ENCODE data around the gene CDC42BPA.
A peak's percentile ranks its signal among the peaks of the same experiment; 100 is the strongest.
"Not testable (repeated sequence)": the region's sequence is repeated elsewhere in the genome, so short reads cannot be mapped to it uniquely, and the experiment has no call there.

The CDC42BPA gene

DNA sequence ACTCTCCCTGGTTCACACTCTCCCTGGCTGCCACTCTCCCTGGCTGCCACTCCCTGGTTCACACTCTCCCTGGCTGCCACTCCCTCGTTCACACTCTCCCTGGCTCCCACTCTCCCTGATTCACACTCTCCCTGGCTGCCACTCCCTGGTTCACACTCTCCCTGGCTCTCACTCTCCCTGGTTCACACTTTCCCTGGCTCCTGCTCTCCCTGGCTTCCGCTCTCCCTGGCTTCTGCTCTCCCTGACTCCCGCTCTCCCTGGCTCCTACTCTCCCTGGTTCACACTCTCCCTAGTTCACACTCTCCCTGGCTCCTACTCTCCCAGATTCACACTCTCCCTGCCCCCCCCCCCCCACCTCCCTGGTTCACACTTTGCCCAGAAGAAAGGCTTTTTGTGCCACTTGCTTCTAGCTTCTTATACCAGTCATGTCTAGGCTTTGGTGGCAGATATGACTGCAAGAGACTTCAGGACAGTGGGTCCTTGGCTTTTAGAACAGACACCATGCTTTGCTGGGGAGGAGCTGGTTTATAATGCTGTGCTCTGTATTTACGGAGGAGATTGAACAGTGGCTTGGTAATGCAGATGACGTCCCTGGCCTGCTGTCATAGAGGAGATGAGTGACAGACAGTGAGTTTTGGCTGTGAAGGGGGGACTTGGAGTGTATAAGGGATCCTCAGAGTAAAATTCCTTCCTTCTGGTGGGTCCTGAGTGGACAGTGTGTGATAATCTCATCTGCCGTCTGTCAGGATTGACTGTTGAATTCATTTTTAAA is 361.2 kb downstream of the CDC42BPA start:
- no peak for DNase-seq

DNA sequence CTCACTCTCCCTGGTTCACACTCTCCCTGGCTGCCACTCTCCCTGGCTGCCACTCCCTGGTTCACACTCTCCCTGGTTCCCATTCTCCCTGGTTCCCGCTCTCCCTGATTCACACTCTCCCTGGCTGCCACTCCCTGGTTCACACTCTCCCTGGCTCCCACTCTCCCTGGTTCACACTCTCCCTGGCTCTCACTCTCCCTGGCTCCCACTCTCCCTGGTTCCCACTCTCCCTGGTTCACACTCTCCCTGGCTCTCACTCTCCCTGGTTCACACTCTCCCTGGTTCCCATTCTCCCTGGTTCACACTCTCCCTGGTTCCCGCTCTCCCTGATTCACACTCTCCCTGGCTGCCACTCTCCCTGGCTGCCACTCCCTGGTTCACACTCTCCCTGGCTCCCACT is 362.4 kb downstream of the CDC42BPA start:
- DNase-seq, result not testable (repeated sequence)

DNA sequence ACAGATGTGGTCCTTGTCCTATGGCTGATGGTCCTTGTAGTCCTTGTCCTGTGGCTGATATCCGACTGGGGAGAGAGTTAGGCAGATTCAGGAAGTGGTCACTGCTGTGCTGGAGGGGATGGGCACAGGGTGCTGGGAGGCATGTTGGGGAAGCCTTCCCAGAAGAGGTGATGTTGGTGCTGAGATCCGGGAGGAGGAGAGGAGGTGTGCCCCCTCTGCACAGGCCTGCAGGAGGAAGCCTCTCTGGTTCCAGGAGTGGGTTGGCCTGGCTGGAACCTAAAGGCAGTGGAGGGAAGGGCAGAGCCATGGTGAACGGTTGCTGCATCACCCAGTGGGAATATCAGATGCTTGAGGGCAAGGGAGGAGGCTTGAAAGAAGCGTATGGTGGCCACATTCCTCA is 363.5 kb downstream of the CDC42BPA start:
- no peak for DNase-seq

DNA sequence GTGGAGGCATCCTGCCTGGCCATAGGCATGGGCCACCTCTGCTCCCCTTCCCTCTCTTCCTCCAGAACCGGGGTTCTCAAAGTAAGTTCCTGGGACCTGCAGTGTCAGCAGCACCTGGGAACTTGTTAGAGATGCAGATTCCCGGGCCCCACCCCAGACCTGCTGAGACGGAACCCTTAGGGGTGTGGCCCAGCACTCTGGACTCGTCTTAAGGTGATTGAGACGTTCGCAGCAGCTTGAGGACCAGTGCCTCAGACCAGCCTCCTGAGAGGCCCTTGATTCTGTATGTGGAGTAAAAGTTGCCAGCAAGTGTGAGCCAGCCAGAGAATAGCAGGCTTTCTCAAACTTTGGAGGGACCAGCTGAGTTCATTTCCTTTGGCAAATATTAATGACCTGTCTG is 364.0 kb downstream of the CDC42BPA start:
- no peak for DNase-seq

DNA sequence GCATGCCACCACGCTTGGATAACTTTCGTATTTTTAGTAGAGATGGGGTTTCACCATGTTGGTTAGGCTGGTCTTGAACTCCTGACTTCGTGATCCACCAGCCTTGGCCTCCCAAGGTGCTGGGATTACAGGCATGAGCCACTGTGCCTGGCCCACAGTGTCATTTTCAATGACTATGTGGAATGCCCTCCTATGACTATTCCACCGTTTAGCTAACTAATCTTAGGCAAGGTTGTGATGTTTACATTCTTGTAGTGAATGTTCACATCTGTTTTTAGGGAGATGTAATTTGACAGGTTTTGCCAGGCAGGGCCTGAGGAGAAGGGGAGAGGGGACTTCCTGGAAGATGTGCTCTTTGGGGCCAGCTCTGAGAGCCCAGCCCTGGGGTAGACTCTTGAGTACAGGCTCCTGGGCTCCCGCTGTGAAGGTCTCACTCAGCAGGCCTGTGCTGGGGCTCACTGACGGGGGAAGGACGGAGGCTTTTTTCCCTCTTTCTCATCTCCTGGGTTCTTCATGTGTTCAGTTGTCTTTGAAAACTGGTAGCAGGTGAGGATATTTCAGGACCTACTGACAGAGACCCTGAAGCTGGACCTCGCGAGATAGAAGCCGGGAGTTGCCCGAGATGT is 365.0 kb downstream of the CDC42BPA start:
- no peak for DNase-seq

DNA sequence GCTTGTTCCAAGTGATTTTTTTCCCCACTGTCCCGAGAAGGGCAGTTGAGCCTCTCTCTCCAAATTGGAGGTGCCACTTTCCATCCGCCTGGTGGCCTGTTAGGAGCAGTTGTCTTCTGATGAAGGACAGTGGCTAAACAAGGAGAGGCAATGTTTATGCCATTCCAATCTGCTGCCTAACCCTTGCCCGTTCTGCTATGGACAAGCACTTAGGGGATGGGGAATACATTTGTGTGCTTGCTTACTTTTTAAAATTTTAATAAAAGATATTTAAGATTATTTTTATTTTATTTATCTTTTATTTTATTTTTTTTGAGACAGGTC is 366.2 kb downstream of the CDC42BPA start:
- no peak for DNase-seq

DNA sequence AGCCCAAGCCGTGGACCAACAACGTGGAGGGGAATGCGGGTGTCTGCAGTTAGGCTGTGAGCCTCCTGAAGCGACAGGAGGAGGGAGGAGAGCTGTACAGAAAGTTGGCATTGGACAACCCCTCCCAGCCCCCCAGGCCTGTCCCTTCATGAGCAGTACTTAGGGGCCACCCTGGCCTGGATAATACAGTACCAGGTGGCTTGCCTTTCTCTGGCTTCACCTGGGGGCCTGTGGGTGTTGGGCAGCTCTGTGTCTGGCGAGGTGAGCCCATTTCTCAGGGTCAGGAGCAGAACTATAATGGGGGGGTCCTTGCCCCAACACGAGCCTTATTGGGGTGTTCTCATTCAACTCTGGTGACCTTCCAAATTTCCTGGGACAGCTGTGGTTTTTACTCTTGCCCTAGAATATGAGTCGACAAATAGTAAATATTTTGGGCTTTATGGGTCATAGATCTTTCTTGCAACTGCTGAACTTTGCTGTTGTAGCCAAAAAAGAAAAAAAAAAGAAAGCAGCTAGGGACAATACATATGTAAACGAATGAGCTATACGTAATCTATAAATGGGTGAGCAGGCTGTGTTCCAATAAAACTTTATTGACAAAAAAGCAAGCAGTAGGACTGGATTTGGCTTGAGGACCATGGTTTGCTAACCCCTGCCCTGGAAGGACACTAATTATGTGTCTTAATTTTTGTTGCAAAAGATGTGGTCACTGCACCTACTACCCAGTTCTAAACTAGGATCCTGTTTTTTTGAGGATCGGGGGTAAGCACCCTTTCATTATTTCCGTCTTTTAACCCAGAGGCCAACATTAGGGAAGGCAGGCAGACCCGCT is 366.8 kb downstream of the CDC42BPA start:
- no peak for DNase-seq

DNA sequence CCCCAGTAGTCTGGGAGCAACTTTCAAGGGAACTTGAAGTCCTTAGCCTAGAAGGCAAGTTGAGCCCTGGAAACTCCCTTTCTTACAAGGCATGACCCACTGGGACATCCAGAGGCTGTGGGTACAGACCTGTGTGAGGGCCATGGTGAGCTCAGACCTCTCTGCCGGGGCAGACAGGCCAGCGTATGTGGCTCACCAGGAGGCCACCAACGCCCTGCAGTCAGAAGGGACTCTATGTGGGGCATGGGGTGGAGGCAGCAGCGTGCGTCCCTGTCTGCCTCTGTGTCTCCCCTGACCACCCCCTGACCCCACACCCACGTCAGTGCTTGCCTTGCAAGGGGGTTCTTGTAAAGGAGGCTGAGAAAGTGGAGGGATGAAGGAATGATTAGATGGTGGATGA is 367.4 kb downstream of the CDC42BPA start:
- no peak for DNase-seq

DNA sequence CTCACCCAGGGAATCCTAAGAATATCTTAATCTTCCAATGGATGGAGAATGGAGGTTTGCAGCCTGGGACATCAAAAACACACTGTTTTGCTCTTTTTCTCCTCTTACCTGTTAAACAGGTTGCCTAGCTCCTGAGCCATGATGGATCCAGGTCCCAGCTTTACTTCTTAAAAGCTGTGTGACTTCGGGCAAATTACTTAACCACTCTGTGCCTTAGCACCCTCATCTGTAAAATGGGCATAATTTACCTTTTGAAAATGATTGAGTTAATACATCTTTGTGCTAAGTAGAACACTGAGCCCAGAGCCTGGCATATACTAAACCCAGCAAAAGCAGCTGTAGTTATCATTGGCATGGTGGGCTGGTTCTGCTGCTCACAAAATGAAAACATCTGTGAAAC is 368.0 kb downstream of the CDC42BPA start:
- DNase-seq, result no peak

DNA sequence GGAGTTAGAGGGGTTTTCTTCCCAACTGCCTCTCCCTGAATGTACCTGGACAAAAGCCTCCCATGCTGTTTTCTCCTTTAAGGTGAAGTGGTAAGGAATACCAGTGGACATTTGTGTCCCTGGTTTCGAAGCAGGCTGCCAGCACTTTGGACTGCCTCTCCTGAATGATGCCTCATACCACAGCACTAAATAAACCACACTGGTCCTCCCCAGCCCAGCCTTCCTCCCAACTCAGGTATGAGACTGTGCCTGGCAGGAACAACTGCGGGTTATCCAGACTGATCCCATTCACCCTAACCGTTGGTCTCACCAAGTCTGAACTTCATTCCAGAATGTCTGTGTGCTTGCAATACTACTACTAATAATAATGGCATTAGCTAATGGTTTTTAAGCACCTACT is 368.9 kb downstream of the CDC42BPA start:
- DNase-seq, result no peak

DNA sequence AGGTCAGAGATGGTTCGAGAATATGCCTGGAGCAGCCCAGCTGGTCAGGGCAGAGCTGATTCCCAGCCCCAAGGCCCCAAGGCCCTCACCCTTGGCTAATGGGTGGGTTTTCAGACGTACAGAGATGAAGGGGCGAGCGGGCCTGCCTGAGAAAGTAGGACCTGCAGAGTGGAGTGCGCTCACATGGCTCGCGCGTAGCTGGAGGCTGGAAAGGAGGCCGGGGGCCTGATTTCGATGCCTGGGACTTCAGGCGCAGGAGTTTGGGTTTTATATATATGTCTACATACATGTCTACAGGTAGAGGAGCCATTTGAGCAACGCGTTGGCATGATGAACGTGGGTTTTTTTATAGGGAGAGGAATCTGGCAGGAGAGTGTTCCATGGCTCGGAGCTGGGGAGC is 369.3 kb downstream of the CDC42BPA start:
- no peak for DNase-seq

DNA sequence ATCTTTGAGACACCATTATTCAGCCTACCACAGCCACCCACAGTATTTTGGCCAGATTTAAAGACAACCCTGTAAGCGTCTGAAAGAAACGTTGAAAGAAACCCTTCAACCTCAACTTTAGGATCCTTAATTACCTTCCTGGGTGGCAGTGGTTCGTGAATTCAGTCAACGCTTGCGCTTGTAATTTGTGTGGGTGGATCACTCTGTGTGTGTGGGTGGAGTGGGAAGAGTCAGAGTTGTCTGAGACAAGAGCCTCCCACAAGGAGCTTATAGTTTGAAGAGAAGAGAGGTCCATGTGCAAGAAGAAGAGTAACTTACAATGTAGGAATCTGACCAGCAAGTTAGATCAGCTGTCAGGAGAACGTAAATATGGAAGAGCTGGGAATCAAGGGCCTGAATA is 369.8 kb downstream of the CDC42BPA start:
- no peak for DNase-seq

DNA sequence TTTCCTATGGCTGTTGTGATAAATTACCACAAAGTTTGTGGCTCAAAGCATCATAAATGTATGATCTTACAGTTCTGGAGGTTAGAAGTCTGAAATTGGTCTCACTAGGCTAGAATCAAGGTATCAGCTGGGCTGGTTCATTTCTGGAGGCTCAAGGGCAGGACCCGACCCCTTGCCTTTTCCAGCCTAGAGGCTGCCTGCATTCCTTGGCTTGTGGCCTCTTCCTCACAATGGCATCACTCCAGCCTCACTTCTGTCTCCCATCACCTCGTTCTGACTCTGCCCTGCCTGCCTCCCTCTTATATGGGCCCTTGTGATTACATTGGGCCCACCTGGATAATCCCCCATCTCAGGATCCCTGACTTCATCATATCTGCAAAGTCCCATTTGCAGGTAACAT is 370.2 kb downstream of the CDC42BPA start:
- DNase-seq, result no peak

DNA sequence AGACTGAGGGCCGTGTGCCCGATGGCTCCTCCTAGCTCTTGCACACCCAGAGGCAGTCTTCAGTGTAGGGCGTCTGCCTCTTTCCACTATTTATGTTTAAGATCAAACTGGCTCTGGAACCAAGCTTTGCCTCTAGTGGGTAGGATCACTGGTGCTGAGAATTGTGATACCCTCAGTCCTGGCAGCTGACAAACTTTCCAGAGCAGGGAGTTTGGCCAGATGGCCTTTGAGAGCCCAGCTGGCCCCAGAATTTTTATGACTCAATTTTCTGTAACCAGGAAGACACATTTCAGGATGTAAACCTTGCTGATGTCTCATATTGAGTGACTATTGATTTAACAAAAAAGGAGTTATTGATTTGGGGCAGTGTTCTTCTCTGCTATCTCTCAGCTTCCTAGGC is 371.5 kb downstream of the CDC42BPA start:
- no peak for DNase-seq

DNA sequence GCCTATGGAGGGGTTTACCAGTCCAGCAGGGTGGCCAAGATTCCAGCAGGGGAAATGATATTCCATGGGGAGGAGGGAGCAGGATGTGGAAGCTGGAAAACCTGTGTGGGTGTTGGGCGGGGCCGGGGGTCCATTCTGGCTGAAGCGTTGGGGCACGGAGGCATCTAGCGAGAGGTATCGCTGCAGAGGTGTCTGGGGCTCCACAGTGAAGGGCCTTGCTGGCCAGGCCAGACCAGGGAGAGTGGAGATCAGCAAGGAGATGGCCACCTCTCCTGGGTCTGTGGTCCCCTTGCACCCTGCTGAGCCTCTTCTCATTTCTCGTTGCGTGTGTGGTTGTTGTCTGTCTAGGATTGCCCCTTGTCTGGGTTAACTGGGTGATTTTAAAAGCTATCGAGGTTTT is 372.0 kb downstream of the CDC42BPA start:
- no peak for DNase-seq

DNA sequence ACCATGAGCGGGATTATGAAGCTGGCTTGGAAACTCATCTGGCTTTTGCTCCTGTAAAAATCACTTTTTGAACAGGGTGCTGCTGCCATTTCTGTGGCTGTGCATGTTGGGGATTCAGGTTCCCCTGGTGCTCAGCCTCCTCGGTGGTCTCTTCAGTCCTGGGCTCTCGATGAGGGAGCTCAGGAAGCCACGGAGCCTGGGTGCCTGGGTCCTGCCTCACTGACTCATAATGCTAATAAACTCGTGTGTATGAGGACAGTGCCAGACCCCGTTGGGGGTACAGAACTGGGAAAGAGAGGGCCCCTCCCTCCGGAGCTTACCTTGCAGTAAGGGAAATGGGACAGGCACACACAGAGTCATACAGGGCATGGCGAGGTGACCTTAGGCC is 372.4 kb downstream of the CDC42BPA start:
- DNase-seq, result no peak

DNA sequence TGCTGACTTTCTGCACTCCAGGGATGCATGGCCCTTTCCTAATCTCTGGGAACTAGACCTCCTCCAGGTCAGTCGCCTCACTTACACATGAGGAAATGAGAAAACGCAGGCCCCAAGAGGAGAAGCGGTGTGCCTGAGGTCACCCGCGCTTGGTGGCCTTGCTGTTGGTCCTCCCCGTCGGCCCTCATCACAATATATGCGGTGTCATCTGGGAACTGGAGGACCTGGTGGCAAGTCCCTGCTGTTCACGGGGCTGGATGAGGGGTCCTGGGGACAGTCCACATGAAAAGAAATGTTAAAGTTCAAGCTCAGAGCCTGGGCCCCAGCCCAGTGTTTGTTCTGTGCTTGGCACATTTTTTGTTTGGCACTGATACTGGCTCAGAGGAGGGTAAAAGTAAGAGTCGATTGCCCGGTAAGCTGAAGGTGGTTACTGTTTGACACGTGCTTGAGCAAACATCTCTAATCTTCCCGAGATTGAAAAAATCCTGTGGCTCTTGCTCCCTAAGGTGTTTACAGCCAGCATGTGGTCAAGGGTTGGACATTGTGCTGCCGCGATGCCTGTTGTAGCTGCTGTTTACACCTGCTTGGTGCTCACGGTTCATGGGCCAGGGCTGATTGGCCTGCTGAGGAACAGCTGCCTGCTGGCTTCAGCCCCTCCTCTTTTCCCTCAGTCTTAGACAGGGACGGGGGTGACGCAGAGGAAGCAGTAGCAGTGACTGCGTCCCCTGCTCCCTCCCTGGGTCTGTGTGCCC is 373.0 kb downstream of the CDC42BPA start:
- DNase-seq, result no peak

DNA sequence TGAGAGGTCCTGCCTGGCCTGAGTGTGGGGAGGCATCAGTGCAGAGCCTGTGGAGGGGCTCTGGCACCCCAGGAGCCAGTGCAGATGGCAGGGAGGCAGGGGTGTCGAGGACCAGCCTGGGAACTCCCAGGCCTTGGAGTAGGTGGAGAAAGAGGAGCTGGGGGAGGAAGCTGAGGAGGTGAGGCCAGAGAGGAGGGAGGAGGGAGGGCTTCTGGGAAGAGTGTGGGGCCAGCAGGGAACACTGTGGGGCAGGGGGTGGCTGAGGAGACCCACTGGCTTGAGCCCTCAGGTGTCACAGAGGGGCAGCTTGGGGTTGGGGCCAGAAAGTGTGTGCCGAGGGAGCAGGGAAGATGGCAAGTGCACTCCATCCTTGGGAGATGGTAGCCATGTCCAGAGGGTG is 374.4 kb downstream of the CDC42BPA start:
- DNase-seq, result no peak

DNA sequence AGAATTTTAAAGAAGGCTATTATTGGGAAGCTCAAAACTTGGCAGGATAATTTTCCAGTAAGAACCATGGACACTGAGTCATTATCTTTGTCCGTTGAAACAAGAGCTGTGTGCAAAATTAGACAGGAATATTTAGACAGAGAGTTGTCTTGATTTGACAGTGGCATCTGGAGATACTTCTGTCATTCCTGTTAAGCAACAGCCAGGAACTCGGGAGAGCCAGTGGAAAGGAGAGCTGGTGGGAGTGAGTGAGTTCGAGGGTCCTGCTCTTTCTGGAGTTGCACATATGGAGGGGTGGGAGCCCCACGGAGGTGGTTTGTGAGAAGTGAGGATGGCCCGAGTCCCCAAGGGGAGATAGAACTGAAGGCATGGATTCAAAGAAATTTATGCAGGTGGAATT is 375.1 kb downstream of the CDC42BPA start:
- no peak for DNase-seq

DNA sequence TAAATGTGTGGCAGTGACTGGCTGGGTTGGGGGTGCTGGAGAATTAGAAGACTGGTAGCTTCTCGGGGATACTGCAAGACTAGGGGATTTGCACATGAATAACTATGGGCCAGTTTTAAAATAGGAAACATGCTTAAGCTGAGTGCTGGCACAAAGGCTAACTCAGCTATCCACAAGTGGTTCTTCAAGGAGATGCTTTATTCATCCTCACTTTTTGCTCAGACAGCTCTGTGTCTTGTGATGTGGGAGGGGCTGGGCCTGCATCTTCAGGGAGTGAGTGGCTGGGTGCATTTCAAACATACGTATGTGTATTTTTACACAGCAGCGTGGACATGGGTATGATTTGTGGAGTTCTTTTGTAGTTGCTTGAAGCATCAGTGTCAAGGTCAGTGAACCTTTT is 375.9 kb downstream of the CDC42BPA start:
- no peak for DNase-seq

DNA sequence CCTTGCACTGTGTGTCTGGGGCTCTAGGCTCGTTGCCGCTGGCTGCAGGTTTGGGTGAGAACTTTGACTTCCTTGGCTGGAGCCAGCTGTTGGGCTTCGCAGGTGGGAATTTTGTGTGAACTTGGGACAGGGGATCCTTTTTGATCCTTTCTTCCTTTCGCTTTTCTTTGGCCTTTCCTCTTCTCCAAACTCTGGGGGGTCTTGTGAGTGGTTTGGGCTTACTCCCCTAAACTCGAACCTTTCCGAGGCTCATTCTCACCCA is 377.6 kb downstream of the CDC42BPA start:
- no peak for DNase-seq

DNA sequence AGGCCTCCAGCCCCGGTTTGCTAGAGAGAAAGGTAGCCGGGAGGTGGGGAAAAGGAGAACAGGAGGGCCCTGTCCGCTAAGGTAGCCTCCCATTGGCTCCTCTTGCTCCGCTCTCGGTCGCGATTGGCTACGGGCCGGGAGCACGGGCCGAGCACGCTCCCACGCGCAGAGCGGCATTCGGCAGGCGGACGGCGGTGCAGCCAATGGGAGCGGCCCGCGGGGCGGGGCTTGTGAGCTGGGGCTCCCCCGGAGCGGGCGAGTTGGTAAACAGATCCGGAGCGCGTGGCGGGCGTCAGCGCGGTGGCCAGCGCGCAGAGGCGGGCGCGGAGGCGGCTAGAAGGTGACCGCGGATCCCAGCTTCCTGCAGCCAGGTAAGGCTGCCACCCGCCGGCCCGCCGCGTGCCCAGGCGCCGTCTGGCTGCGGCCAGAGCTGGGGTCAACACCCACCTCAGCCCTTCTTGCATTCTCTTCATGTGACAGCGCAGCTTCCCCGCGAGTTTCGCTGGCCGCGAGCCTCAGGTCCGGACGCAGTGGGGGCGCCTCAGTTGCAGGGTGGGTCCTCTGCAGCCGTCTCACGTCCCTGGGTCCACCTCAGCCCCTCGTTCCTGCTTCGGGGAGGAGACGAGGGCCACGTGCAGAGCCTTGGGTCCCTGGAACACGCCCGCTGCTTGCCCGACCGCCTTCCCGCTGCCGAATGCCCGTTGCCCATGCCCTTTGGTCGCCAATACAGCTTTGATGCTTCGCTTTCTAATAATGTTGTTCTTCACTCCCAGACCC is 378.1 kb downstream of the CDC42BPA start, which contains the start of gene COQ8A:
Gene COQ8A, plus strand, starts transcription at position 266 of the 777 bp plus-strand sequence. CDS start 21,092 bp downstream, outside the sequence.
- peak; percentile 96 for DNase-seq
